ENCODE measurements around the gene ECI1.

The ECI1 gene

GRCh38 chr16:2233046-2233775 lies 18.2 kb downstream of the ECI1 start:
- no peak for DNase-seq (ENCODE audit: low spot score)

DNA sequence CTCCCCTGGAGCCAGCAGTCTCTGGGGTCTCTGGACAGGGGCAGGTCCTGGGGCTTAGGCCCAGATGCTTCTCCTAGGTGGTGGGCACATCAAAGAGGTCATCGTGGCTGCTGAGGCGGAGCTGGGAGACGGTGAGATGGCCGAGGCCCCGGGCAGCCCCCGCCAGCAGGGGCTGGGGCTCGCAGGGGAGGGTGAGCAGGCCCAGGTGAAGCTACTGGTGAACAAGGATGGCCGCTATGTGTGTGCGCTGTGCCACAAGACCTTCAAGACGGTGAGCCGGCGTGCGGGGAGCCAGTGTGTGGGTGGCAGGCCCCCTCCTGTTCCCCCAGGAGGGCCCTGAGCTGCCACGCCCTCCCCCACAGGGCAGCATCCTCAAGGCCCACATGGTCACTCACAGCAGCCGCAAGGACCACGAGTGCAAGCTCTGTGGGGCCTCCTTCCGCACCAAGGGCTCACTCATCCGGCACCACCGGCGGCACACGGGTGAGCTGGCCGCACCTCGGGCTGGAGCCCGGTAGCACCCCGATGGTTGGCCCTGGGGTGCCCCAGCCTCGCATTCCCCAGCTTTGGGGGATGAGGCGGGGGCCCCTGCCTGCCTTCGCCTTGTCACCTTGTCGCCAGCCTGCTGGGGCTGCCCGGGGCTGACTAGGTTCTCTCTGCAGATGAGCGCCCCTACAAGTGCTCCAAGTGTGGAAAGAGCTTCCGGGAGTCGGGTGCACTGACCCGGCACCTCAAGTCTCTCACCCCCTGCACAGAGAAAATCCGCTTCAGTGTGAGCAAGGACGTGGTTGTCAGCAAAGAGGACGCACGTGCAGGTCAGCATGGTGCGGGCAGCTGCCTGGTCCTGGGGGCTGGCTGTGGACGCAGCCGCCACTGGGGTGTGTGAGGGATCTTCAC lies 19.0 kb downstream of the ECI1 start:
- DNase-seq (ENCODE audit: low spot score): no peak

- DNase-seq (ENCODE audit: low spot score): no peak
Measured at GRCh38 chr16:2231016-2231931, 20.1 kb downstream of the ECI1 start.

GRCh38 chr16:2230376-2230775 lies 21.0 kb downstream of the ECI1 start:
- DNase-seq (ENCODE audit: low spot score): no peak

DNA sequence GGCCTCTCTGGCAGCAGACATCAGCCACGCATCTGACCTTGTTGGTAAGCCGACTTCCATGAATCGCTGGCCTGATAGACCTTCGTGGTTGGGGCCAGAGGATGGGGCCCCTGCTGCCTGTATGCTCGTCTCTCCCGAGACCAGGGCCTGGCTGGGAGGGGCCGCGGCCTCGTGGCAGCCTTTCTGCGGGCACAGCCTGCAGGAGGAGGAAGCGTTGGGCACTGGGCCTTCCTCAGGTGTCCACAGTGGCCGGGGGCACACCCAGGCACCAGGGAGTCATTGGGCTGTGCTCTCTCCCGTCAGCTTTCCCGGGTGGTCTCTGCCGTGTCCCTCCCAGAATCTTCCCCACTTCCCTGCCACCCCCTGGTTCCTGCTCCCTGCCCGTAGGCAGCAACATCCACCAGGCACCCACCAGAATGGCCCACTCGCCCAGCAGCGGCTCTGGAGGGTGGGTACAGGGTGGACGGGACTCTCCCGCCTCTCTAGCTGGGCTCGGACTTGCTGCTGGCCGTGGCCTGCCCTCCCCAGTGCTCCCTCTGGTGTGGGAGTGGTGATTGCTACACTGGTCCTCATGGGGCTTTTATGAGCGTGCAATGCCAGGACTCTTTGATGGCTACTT lies 21.6 kb downstream of the ECI1 start:
- no peak for DNase-seq (ENCODE audit: low spot score)

- DNase-seq (ENCODE audit: low spot score): no peak
Measured at GRCh38 chr16:2229091-2229490, 22.3 kb downstream of the ECI1 start.

GRCh38 chr16:2228161-2228824 lies 23.1 kb downstream of the ECI1 start:
- DNase-seq (ENCODE audit: low spot score): no peak

DNA sequence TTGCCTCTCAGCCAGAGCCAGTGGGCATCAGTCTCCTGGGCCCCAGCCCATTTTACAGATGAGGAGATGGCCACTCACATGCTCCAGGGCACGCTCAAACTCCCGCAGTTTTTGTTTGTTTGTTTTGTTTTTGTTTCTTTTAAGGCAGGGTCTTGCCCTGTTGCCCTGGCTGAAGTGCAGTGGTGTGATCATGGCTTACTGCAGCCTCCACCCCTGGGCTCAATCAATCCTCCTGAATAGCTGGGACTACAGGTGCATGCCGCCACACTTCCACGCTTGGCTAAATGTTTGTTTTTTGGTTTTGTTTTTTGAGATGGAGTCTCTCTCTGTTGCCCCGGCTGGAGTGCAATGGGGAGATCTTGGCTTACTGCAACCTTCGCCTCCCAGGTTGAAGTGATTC lies 24.5 kb downstream of the ECI1 start:
- no peak for DNase-seq (ENCODE audit: low spot score)

DNA sequence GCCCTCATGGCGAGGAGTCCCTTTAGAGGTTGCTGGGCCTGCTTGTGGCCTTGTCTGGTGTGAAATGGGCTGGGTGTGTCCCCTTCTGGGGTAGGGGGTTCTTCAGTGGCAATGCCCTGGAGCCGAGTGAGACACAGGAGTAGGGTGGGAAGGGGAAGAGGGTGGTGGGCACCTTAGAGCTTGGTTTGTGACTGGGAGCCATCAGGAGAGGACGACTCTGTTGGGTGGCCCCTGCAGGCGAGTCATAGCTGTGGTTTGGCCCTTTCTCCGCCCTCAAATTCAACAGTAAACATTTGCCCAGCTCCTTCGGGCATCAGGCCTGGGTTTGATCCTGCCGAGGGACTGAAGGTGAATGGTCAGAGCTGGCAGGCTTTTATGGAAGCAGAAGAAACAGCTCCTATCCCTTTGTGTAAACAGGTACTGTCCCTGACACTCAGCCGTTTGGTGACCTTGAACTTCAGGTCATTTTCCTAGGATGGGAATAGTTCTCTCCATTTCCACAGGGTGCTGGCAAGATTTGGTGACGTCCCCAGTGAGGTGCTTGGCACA lies 25.1 kb downstream of the ECI1 start:
- no peak for DNase-seq (ENCODE audit: low spot score)

- DNase-seq (ENCODE audit: low spot score): peak; percentile 45
Measured at GRCh38 chr16:2223942-2224486, 27.4 kb downstream of the ECI1 start.

DNA sequence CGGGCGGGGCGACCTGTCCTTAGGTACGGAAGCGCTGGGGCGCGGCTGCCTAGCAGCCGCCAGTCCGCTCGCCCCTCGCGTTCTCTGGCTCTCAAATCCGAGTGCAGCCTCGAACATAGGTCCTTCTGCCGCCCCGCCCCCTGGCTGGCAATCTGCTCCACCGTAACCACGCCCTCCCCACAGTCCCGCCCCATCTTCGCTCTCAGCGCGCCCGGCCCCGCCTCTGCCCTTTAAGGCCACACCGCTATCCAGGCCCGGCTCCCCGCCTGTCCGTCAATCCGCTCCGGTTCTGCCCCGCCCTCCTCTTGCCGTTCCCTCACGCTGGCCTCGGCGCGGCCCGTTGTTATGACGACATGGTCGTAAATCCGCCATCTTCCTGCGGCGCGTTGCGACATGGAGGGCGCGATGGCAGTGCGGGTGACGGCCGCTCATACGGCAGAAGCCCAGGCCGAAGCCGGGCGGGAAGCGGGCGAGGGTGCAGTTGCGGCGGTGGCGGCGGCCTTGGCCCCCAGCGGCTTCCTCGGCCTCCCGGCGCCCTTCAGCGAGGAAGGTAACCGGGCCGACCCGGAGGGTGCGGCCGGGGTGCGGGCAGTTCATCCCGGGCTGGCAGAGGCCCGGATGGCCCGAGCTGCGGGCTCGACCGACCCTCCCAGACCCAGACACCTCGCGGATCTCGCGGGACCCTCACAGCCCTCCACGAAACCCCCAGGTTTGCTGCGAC lies 28.0 kb downstream of the ECI1 start, which contains the start of gene E4F1:
Gene E4F1 (plus strand): TSS at position 371 of the 721 bp plus-strand sequence. CDS start 23 bp downstream, at position 394.
- peak; percentile 100 for DNase-seq (ENCODE audit: low spot score)

DNA sequence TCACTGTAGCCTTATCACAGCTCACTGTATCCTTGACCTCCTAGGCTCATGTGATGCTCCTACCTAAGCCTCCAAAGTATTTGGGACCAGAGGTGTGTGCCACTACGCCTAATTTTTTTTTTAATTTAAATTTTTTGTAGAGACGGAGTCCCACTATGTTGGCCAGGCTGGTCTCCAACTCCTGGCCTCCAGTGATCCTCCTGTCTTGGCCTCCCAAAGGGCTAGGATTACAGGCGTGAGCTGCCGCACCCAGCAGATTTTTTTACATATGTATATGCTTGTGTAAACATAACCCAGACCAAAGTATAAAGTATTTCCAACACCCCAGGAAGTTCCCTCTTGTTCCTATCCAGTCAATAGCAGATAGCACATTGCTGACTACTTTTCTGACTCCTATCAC lies 35.1 kb downstream of the ECI1 start:
- no peak for DNase-seq (ENCODE audit: low spot score)

GRCh38 chr16:2214719-2214968 lies 36.7 kb downstream of the ECI1 start, which contains the start of gene PGP:
PGP (minus strand) TSS chr16:2214840; CDS start chr16:2214777, 63 bp downstream.
- DNase-seq (ENCODE audit: low spot score): no peak

- DNase-seq (ENCODE audit: low spot score): no peak
Measured at GRCh38 chr16:2213817-2214718, 37.3 kb downstream of the ECI1 start.

- no peak for DNase-seq (ENCODE audit: low spot score)
Measured at GRCh38 chr16:2212362-2213324, 38.7 kb downstream of the ECI1 start.

DNA sequence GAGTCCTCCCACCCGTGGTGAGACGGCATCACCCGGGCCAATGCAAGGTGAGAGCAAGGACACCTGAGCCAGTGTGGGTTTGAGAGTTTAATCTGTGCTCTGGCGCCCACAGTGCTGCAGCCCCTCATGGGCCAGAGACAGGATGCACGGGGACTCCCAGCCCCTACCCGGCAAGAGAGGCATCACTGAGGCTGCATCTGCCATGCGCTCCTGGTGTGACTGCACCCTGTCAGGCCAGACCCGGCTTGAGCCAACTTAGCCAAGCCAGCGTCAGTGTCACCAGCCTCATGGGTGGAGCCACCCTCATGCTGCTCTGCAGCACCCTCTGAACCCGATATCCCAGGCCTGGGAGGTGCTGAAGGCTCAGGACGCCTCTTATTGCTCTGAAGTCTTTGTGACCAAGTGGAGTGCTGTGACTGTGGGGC lies 39.5 kb downstream of the ECI1 start:
- no peak for DNase-seq (ENCODE audit: low spot score)
